ENCODE measurements around the gene ENPP7. TPM values are rescaled to one million over a fixed set of nuclear protein-coding genes. Genes with fewer than 3 reads are reported as not detected.

The ENPP7 gene
- total RNA-seq, 4 donors from 2014 or later: not detected

- peaks cover 7 to 21% of the 10 kb centered on the region in 2 donors for H3K4me1 ChIP-seq
- no peak for ATAC-seq
- no peak overlapping the region for H3K27ac ChIP-seq
- H3K27me3 ChIP-seq: peaks cover 74 to 84% (median 80%) of the 10 kb centered on the region in 3 donors
- H3K9me3 ChIP-seq: no peaks in the 10 kb centered on the region
- no peak for TF ChIP-seq POLR2A (IDR thresholded peaks at IDR 0.05)
- TF ChIP-seq CTCF (IDR thresholded peaks at IDR 0.05 in 4 of 5, conservative IDR thresholded peaks at IDR 0.05 in 1 of 5): no peak
- H3K36me3 ChIP-seq: no peaks in the 10 kb centered on the region
- intact Hi-C loops (cut with DNase I; ENCODE audit: low total_unique reads) (no loop called here), in situ Hi-C loops (cut with MboI; ENCODE audit: low sequenced_read_pairs in 4 of 4) (no loop called here)
- H3K4me3 ChIP-seq: peak overlapping the region in 2 of 4 donors; percentile 0 to 8
- DNase-seq: no peak
Observed at GRCh38 chr17:79788989-79789942, 58.5 kb downstream of the ENPP7 start.

- in situ Hi-C loops (cut with MboI; ENCODE audit: low sequenced_read_pairs in 4 of 4) (no loop called here), intact Hi-C loops (cut with DNase I; ENCODE audit: low total_unique reads) (loop anchor here (1.0 to 5.0 kb wide), 2 partner anchors 127 to 201 kb away; no protein-coding TSS in a partner anchor)
- H3K4me3 ChIP-seq: peak overlapping the region in 2 of 4 donors; percentile 0 to 8
- no peak overlapping the region for H3K27ac ChIP-seq
- DNase-seq (no peak), ATAC-seq (peak; percentile 39 to 58)
- no peak for TF ChIP-seq POLR2A (IDR thresholded peaks at IDR 0.05)
- peak; percentile 68 to 82 (median 79) for TF ChIP-seq CTCF (IDR thresholded peaks at IDR 0.05 in 4 of 5, conservative IDR thresholded peaks at IDR 0.05 in 1 of 5)
- H3K36me3 ChIP-seq: no peaks in the 10 kb centered on the region
- peaks cover 7 to 21% of the 10 kb centered on the region in 2 donors for H3K4me1 ChIP-seq
- peaks cover 69 to 83% (median 80%) of the 10 kb centered on the region in 3 donors for H3K27me3 ChIP-seq
- H3K9me3 ChIP-seq: no peaks in the 10 kb centered on the region
Observed at GRCh38 chr17:79789943-79790804, 59.4 kb downstream of the ENPP7 start.

- no peaks in the 10 kb centered on the region for H3K36me3 ChIP-seq
- intact Hi-C loops (cut with DNase I; ENCODE audit: low total_unique reads): loop anchor here (1.0 to 5.0 kb wide), 2 partner anchors 126 to 200 kb away; no protein-coding TSS in a partner anchor
- ATAC-seq: no peak
- no peak for DNase-seq
- H3K27ac ChIP-seq: no peak overlapping the region
- in situ Hi-C loops (cut with MboI; ENCODE audit: low sequenced_read_pairs in 4 of 4): no loop called here
- H3K9me3 ChIP-seq: no peaks in the 10 kb centered on the region
- H3K4me3 ChIP-seq: no peak overlapping the region
- H3K4me1 ChIP-seq: peaks cover 7 to 21% of the 10 kb centered on the region in 2 donors
- TF ChIP-seq POLR2A (IDR thresholded peaks at IDR 0.05): no peak
- TF ChIP-seq CTCF (IDR thresholded peaks at IDR 0.05 in 4 of 5, conservative IDR thresholded peaks at IDR 0.05 in 1 of 5): no peak
- H3K27me3 ChIP-seq: peaks cover 67 to 76% (median 74%) of the 10 kb centered on the region in 3 donors
Observed at GRCh38 chr17:79790805-79791734, 60.3 kb downstream of the ENPP7 start.

GRCh38 chr17:79791735-79792161 is 61.0 kb downstream of the ENPP7 start:
- TF ChIP-seq POLR2A (IDR thresholded peaks at IDR 0.05) (no peak), CTCF (IDR thresholded peaks at IDR 0.05 in 4 of 5, conservative IDR thresholded peaks at IDR 0.05 in 1 of 5) (no peak)
- no peak overlapping the region for H3K4me3 ChIP-seq
- intact Hi-C loops (cut with DNase I; ENCODE audit: low total_unique reads): loop anchor here (5.0 kb wide), 1 partner anchor 126 kb away; no protein-coding TSS in a partner anchor
- H3K27ac ChIP-seq: no peak overlapping the region
- no peak for DNase-seq
- peaks cover 7 to 27% of the 10 kb centered on the region in 2 donors for H3K4me1 ChIP-seq
- in situ Hi-C loops (cut with MboI; ENCODE audit: low sequenced_read_pairs in 4 of 4): no loop called here
- no peaks in the 10 kb centered on the region for H3K36me3 ChIP-seq
- no peaks in the 10 kb centered on the region for H3K9me3 ChIP-seq
- no peak for ATAC-seq
- peaks cover 67 to 73% (median 70%) of the 10 kb centered on the region in 3 donors for H3K27me3 ChIP-seq
